Measurements from ENCODE around the gene RIMS4.

RIMS4 gene

GRCh38 chr20:44759595-44759994 is 50.8 kb downstream of the RIMS4 start:
- DNase-seq = no peak

DNA sequence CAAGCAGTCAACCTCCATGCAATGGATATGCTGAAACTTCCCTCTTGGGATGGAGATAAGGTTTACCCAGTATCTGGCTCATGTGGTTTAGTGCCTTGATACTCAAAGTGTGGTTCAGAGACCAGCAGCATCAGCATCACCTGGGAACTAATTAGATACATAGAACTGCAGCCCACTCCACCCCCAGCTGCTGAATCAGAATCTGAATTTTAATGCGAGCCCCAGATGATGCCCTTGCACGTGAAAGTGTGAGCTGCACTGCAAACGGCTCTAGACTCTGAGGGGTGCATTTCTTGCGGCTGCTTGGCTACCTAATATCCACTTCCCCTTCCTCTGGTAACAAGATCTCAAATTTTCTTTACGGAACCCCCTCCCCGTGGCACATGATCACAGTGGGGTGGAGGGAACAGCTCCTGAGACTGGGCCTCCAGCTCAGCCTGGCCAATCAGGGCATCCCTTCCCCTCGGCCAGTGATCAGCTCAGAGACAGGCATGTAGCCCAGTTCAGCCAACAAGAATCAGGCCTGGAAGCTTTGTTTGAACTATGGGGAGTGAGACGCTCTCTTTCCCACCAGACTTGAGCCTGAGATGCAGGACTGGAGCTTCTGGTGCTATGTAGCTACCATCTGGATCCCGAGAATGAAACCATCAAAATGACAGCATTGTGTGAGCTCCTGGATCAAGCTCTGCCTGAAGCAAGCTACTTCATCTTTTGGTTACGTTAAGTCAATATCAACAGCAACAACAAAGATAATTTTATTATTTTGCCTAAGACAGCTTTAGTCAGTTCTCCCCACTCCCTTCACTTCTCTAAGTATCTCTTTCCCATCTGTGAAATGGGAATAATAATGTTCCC is 51.9 kb downstream of the RIMS4 start:
- DNase-seq = no peak

- no peak for DNase-seq
Observed at GRCh38 chr20:44756956-44757355, 53.4 kb downstream of the RIMS4 start.

DNA sequence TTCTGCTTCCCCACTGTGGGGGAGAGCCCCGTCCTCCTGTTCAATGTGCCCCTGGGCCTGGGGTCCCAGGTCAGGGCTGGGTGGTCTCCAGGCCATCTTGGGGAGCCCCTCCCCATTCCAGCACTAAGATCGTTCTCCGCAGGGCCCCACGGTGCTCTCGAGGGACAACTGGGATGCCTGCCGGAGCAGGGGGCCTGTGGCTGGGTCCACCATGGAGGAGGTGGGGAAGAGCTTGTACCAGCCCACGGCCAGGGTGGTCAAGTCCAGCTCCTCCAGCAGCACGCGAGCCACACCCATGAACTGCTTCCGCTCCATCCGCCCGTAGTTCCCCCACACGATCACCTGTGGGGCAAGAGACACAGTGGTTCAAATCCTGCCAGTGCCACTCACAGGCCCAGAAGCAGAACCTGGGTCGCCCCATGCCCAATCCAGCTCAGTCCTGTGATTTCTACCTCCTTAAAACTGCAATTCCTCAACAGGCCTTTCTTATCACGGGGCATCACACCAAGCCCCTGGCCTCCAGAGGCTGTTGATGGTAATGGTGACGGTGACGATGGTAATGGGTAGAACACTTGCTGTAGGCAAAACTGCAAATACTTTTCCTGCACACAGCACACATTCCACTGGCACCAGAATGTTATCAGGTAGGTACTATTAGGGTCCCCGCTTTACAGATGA is 54.2 kb downstream of the RIMS4 start:
- no peak for DNase-seq

- no peak for DNase-seq
Observed at GRCh38 chr20:44754554-44754953, 55.8 kb downstream of the RIMS4 start.

- DNase-seq = no peak
Observed at GRCh38 chr20:44752099-44752931, 58.0 kb downstream of the RIMS4 start.

GRCh38 chr20:44750081-44750805 is 60.1 kb downstream of the RIMS4 start:
- DNase-seq = no peak

DNA sequence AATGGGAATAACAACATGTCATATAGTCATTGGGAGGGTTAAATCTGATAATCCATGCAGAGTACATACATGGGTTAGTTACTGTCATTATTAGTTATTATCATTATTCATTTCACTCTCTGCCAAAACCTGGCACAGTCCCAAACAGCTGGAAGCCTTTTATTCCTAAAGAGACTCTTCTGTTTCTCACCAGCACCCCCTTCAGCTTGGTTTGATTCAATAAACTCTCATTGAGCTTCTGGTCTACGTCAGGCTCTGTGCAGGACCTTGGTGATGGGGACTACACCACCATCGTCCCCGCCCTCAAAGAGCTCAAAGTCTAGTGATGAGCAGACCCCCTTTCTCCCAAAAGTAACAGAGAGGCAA is 62.4 kb downstream of the RIMS4 start:
- no peak for DNase-seq

GRCh38 chr20:44747166-44748004 is 63.0 kb downstream of the RIMS4 start:
- peak; percentile 25 for DNase-seq

- no peak for DNase-seq
Observed at GRCh38 chr20:44746367-44747165, 63.8 kb downstream of the RIMS4 start.

GRCh38 chr20:44745598-44746366 is 64.6 kb downstream of the RIMS4 start, which contains the start of gene KCNK15:
Gene KCNK15, plus strand, starts transcription at chr20:44745865. Its CDS starts 46 bp downstream, at chr20:44745911.
- DNase-seq = peak; percentile 4

DNA sequence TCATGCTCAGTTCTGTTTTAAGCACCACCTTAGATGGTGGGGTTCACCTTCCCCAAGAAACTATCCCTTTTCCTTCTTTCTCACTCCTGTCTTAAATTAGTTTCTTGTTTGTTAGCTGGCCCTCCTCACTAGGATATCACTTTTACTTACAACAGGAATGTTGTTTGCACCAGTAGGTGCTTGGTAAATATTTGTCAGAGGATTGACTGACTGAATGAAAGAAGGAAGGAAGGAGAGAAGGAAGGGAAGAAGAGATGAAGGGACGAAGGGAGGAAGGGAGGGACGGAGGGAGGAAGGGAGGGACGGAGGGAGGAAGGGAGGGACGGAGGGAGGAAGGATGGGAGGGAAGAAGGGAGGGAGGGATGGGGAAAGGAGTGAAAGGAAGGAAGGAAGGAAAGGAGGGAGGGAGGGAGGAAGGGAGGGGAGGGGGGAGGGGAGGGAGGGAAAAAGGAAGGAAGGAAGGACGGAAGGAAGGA is 65.2 kb downstream of the RIMS4 start:
- DNase-seq = no peak

- DNase-seq = no peak
Observed at GRCh38 chr20:44743916-44744655, 66.3 kb downstream of the RIMS4 start.

DNA sequence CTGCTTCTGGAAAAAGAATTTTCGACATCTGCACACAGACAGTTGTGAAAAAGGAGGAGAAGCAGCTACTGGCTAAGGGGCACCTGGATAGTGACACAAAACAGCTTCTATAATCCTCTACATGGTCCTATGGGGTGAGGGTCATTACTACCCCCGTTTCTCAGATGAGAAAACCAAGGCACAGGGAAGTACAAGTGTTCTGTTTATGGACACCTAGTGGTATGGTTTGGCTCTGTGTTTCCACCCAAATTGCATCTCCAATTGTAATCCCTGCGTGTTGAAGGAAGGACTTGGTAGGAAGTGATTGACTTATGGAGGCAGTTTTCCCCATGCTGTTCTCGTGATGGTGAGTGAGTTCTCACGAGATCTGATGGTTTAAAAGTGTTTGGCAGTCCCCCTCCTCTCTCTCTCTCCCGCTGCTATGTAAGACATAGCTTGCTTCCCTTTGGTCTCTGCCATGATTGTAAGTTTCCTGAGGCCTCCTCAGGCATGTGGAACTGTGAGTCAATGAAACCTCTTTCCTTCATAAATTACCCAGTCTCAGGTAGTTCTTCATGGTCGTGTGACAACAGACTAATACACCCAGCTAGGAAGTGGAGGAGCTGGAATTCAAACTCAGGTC is 67.2 kb downstream of the RIMS4 start:
- no peak for DNase-seq

DNA sequence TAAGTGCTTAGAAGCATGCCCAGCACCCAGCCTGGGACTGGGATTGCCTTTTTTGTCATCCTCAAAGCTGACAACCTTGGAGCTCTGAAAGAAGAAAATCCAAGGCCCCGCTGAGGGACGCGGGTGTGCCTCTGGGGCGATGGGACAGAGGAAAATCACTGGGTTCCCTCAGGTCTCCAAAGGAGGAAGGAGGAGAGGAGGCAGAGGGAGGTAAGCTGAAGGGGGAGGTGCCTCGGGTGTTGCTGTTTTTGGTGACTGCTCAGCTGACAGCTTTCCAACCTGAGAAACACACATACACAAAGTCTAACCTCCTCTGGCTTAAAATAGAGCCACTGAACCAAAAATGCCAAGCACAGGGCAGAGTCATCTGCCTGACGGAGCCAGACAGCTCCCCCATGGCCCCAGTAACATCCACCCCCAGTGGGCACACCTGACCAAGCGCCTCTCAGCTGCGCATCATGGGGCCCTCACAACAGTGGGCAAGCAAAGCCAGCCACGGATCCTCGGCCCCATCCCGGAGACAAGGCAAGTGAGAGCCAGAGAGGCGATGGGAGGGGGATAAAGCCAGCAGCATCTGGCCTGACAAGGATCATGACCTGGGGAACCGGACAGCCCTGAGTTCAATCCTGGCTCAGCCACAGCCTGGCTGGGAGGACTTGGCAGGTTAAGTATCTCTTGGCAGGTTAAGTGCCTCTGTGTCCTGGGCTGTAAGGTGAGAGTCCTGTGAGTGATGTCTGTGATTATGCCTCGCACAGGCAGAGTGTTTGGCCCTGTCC is 67.9 kb downstream of the RIMS4 start:
- DNase-seq = no peak

DNA sequence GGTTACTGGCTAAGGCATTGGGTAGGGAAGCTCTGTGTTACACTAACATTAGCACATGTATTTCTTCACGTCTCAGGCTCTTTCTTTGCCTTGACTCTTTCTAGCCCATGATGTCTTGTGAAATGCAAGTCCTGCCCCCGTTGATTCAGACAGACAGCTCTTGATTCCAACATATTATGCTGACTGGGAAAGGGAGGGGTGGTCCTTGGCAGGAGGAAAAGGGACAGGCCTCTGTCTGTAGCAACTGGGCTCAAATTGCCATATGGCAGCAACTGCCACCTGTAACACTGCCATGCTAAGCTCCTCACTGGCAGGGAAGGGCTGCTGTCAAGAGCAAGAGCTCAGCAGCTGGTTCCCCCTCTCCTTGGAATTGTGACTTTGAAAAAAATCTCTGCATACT is 70.4 kb downstream of the RIMS4 start:
- no peak for DNase-seq

DNA sequence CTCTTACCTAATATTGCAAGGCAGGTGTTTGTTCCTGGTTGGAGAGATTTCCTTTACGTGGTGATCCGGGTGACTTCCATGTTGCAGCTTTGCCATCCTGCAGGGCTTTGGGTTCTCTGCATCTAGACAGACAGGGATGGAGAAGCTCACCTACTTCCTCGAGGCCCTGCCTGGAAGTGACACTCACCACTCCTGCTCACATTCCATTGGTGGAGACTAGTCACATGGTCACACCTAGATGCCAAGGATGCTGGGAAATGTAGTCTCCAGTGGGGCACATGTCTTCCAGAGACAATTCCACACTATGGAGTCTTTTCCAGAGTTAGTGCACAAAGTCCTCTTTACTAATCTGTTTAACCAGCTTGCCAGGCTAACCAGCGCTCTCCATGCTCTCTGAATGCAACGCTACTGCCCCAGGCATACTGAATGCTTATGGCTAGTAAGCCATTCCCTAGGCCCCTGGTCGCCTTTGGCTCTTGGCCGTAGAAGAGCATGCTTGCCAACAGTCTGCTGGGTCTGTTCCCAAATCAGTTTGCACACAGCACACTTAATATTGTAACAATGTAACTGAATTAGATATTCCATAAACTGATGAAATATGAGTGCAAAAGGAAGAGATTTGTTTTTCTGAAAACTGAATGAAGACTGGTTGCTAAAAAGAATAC is 71.4 kb downstream of the RIMS4 start:
- DNase-seq = peak; percentile 7
